GM15510 (cell line): Measurements from ENCODE around the gene ACOT11.

Experiments
- POLR2A ChIP-seq: IDR thresholded peaks from 3 replicates; pipeline ENCODE4 v1.6.1; 2011; ENCODE audit warnings: borderline replicate concordance; ENCODE audit not compliant: insufficient read length; ENCODE audit errors: extremely low read depth

ACOT11 gene

DNA sequence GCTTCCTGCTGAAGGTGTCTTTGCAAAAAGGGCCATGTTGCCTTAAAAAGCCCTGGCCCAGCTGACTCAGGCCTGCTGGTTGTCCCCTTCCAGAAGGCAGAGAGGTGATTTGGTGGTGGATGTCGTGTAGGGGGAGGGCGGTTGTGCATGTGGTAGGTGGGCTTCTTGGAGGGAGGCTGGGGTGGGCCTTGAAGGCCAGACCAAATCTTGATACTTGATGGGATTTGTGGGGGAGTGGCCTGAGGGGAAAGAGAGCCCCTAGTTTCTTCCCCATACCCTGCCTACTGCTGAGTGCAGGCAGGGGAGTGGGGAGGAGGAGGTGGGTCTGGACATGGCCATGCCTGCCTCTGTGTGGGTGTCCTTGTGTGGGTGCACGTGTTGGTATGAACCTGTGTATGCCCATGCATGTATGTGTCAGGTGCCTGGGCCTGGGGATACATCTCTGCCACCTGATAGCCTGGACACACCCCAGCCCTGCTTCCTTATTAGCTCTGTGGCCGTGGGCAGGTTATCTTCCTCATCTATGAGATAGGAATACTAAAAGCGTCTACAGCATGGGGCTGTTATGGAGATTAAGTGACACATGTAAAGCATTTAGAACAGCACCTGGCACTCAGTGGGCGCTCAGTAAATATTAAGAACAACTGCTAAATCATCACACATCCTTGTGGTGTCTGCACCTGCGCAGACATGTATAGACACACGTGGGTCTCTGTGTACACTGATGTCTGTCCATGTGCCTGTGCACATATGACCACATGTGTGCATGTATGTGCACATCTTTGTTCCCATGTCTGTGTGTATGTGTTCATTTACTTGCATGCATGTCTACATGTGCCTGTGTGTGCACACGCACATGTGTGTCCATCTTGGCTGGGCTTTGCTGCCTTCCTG, 58.3 kb downstream of the ACOT11 start:
- no peak for TF ChIP-seq POLR2A

DNA sequence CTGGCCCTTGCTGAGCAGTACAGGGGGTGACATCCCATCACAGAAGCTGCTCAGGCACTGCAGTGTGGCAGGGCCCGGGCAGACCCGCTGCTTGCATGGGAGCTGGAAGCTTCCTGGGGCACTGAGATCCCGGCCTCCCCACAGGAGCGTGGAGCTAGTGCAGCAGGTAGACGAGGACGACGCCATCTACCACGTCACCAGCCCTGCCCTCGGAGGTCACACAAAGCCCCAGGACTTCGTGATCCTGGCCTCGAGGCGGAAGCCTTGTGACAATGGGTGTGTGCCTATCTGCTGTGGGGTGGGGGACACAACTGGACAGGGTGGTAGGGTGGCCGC, 58.9 kb downstream of the ACOT11 start:
- TF ChIP-seq POLR2A: no peak

DNA sequence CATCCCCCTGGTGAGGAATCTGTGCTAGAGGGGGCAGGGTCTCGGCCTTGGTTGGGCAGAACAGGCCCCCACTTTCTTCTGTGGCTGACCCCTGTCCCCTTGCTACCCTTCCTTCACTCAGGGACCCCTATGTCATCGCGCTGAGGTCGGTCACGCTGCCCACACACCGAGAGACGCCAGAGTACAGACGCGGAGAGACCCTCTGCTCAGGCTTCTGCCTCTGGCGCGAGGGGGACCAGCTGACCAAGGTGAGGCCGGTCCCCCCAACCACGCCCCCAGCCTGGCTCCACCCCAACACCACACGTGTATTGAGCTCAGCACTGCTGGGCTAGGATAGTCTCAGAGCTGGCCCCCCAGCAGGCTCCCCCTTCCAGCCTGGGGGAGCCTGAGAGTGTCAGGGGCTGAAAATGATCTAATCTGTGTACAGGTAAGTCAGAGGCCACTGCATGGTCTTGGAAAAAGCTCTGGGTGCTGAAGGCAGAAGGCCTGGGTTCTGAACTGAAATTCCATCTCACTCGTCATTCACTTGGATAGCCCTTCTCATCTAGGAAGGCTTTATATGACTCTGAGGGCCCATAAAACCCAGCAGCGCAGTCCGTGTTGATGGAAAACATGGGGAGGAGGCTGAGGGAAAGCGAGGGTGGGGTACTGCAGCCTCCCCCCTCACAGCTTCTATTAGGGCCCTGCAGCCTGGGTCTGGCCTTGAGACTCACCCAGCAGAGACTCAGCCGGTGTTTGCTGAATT, 60.0 kb downstream of the ACOT11 start:
- no peak for TF ChIP-seq POLR2A

DNA sequence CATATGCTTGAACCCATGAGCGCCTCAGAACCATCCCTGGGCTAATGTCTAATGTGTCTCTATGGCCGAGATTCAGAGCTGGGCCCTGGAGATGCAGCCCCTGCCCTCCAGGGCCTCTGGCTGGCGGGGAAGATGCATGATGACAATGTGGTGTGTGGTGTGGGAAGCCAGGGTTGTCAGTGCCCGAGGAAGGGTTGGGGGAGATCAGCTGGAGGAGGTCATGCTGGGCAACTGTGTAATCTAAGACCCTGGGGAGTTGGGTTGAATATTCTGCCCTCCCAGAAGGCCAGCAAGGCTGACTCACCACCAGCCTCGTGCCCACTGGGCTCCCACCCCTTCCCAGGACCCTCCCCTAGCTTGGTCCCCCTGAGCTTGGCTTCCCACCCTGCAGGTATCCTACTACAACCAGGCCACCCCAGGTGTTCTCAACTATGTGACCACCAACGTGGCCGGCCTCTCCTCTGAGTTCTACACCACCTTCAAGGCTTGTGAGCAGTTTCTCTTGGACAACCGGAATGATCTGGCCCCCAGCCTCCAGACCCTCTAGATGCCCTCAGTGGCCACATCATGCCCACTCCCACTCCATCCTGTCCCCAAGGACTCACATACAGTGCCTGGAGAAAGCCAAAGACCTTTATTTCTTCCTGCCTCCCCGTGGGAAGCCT, 60.7 kb downstream of the ACOT11 start:
- TF ChIP-seq POLR2A: no peak

DNA sequence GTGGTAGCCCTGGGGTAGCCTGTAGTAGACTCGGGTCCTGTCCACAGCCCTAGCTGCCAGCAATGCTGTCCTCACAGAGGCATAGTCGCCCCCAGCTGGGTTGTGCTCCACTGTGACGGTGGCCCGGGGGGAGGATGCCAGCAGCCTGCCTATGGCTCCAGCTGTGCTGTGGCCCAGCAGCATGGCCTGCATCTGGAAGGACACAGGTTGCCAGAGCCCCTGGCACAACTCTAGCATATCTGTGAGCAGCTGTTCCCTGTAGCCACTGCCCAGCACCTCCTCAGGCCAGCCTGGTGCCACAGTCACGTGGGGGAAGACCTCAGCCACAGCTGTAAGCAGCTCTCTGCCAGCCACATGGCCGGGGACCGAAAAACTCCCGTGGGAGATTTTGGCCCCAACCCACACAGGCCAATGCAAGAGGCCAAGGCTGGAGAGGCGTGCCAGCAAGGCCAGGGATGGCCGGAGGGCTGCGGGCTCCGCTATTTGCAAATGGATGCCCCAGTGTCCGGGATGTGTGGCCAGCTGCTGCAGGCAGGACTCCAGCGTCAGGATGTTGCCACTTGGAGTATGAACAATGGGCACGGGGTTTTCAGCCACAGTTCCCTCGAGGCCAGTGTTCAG, 61.4 kb downstream of the ACOT11 start:
- TF ChIP-seq POLR2A: no peak

DNA sequence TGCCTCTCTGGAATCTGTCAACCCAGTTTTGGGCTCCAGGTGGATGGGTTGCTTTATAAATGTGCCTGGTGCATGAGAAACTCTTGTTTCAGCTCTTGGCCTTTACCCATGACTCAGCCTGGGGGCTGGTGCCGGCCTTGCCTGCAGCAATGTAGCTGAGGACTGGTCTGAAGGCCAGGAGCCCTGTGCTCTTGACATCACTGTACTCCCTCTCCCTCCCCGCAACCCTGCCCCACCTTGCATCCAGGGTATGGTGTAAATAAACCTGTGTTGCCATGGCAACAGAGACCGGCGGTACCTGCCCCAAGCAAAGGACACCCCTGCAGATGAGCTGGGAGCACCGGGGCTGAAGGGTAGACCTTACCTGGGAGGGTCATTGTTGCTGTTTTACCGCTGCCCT, 62.0 kb downstream of the ACOT11 start:
- no peak for TF ChIP-seq POLR2A

DNA sequence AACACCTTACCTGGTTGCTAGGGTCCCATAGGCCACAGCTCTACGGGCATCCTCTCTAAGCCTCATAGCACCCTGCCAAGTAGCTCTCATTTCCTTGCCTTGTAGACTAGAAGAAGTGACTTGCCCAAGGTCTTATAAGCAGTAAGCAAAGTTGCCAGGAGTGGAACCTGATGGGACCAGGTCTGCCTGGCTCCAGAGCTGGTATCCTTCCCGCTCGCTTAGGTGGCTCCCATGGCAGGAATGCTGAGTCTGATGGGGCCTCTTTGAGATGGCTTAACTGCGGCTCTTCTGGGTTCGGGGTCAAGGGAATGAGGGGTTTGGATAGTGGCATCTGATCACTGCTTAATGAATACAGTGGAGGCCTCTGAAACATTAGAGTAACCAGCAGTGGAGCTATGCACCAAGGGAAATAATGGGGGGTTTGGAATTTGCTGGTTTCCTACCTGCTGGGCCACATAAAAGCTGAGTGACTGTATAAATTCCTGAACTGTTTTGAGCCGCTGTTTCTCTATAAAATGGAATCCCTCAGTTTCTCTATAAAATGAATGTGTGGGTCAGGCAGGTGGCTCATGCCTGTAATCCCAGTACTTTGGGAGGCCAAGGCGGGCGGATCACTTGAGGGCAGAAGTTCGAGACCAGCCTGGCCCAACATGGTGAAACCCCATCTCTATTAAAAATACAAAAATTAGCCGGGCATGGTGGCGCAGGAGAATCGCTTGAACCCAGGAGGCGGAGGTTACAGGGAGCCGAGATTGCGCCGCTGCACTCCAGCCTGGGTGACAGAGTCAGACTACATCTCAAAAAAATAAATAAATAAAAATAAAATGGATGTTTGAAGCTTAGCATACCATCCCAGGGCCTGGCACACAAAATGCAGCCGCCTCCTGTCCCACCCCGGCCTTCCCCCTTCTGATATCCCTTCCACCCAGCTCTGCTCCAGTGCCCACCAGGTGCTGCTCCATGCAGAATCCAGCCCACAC, 62.9 kb downstream of the ACOT11 start:
- TF ChIP-seq POLR2A: no peak

DNA sequence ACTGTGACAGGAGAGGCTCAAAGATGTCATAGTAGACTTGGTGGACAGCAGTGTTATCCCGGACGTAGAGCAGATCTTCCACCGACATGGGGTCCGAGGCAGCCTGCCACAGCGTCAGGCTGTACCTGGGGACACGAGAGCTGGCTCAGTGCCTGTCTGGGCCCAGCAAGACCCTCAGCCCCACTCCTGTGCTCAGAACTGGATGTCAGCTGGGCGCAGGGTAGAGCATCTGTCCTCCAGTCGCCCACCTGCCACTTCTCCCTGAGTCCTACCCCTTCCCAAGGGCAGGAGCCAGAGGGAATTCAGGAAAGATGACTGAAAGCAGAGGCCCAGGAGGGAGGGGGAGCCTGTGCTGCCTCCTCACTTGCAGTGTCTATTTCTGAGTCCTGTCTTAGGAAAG, 63.6 kb downstream of the ACOT11 start:
- TF ChIP-seq POLR2A: no peak

DNA sequence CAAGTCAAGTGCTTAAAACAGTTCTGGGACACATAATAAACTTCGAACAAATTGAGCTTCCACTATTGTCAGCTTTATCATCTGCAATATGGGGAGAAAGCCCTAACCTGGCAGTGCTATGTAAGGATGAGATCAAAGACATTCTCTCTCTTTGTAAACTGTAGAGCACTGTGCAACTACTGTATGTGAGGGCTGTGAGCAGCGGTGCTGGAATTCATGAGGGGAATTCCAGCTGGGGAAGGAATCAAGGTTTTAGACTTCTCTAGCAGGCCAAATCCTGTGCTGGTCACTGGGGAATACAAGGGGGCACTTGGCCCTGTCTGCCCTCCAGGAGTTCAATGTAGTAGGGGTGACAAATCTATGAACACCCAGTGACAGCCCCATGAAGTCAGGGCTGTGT, 66.0 kb downstream of the ACOT11 start:
- no peak for TF ChIP-seq POLR2A

DNA sequence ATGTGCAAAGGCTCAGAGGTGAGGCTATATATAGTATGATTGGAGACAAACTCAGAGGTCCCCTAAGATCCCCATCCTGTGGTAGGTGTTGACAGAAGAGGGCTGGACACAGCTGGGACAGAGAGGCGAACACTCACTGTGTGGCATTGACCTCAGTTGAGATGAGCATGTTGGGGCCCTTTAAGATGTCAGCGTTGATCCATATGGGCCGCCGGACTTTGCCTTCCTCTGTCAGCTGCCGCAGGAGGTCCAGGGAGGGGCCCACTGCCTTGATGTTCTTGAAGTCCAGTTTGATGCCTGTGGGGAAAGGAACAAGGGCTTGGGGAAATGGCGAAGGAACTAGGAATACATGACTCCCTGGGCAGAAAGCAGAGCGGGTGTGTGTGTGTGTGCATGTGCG, 66.5 kb downstream of the ACOT11 start:
- no peak for TF ChIP-seq POLR2A

DNA sequence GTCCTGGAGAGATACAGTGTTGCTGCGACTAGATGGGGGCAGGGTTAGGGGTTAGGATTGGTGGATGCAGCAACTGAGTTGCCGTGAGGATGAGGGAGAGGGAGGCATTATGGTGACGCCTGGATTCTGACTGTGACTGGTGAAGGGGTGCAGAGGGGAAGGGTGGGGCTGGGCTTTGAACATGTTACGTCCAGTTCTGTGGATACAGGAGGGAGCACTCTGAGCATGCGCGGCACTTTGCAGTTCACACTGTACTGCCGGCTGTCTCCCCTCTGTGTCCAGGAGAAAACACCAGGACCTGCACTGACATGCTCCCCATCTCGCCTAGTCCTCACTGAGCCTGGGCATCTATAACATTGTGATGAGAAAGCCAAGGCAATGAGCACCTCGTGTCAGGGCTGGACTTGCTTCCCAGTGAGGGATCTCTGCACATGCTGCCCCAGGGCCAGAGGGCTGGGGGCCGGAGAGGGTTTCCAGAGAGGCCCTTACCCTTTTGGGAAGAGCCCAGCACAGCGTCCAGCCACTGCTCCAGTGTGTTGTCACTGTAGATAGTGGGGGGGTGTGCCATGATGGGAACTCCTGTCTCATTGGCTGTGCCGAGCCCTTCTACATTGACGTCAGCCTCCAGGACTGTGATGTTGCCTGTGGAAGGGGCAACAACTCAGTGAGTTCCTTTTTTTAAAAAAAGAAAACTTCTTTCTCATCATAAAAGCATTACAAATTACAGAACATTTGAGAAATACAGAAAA, 67.7 kb downstream of the ACOT11 start:
- no peak for TF ChIP-seq POLR2A

DNA sequence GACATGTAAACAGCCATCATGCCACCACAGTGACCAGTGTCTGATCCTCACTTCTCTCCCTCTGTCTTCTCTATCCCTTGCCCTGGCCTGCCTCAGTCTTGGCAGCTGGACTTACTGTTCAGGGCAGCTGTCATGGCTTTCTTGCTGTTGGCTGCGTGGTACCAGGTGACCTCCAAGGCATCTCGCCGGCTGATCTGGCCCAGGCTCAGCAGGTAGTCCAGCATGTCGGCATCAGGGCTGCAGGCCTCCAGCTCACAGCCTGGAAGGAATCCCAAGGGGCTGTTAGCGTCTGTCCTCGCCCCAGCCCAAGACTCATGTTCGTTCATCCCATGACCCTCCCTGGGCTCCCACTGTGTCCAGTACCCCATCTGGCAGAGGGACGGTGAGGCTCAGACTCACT, 71.7 kb downstream of the ACOT11 start:
- TF ChIP-seq POLR2A: no peak
